Measurements from ENCODE around the gene HELZ.

- TF ChIP-seq, protein P1, sequence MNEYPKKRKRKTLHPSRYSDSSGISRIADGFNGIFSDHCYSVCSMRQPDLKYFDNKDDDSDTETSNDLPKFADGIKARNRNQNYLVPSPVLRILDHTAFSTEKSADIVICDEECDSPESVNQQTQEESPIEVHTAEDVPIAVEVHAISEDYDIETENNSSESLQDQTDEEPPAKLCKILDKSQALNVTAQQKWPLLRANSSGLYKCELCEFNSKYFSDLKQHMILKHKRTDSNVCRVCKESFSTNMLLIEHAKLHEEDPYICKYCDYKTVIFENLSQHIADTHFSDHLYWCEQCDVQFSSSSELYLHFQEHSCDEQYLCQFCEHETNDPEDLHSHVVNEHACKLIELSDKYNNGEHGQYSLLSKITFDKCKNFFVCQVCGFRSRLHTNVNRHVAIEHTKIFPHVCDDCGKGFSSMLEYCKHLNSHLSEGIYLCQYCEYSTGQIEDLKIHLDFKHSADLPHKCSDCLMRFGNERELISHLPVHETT (tag by site-specific recombination; IDR thresholded peaks at IDR 0.05) = no peak
- TF ChIP-seq ZNF274 (IDR thresholded peaks at IDR 0.05; ENCODE audit: low read length) (no peak), ZNF274 (tag by site-specific recombination; IDR thresholded peaks at IDR 0.05; ENCODE audit: borderline replicate concordance) (no peak), SETDB1 (IDR thresholded peaks at IDR 0.05; ENCODE audit: insufficient read length, low read length) (no peak), ZNF221 (tag by site-specific recombination; IDR thresholded peaks at IDR 0.05; ENCODE audit: borderline replicate concordance) (no peak), YY1 (tag by site-specific recombination; IDR thresholded peaks at IDR 0.05) (no peak)
Measured at GRCh38 chr17:67138392-67138791, 106.6 kb downstream of the HELZ start.
